ENCODE data around the gene ZNF892. TPM values are rescaled to one million over a fixed set of nuclear protein-coding genes. Genes with fewer than 3 reads are reported as not detected.

Gene ZNF892
- total RNA-seq, 1 donor from 2014 or later: 1.4 TPM

GRCh38 chr2:95206096-95206495, 1.2 kb upstream of the ZNF892 start:
- no peaks in the 10 kb centered on the region for H3K4me1 ChIP-seq
- H3K9me3 ChIP-seq: peaks cover 1 to 13% of the 10 kb centered on the region in 2 donors
- peak overlapping the region; percentile 52 to 89 for H3K4me3 ChIP-seq
- DNase-seq (ENCODE audit: low spot score in 2 of 2): no peak
- no peaks in the 10 kb centered on the region for H3K27me3 ChIP-seq
- TF ChIP-seq, protein P1, sequence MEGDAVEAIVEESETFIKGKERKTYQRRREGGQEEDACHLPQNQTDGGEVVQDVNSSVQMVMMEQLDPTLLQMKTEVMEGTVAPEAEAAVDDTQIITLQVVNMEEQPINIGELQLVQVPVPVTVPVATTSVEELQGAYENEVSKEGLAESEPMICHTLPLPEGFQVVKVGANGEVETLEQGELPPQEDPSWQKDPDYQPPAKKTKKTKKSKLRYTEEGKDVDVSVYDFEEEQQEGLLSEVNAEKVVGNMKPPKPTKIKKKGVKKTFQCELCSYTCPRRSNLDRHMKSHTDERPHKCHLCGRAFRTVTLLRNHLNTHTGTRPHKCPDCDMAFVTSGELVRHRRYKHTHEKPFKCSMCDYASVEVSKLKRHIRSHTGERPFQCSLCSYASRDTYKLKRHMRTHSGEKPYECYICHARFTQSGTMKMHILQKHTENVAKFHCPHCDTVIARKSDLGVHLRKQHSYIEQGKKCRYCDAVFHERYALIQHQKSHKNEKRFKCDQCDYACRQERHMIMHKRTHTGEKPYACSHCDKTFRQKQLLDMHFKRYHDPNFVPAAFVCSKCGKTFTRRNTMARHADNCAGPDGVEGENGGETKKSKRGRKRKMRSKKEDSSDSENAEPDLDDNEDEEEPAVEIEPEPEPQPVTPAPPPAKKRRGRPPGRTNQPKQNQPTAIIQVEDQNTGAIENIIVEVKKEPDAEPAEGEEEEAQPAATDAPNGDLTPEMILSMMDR (IDR thresholded peaks at IDR 0.05): no peak
- H3K27ac ChIP-seq: no peak overlapping the region
- intact Hi-C loops (cut with DNase I): loop anchor here (2.0 kb wide), 2 partner anchors 13 to 41 kb away; partner anchors contain the start of gene ZNF2
- H3K36me3 ChIP-seq: peaks cover 0 to 13% of the 10 kb centered on the region in 2 donors

GRCh38 chr2:95208106-95208505, 785 bp downstream of the ZNF892 start:
- Histone ChIP-seq H3K27ac (peak overlapping the region in 1 of 2 donors; percentile 94), H3K4me1 (no peaks in the 10 kb centered on the region), H3K36me3 (peaks cover 17 to 34% of the 10 kb centered on the region in 2 donors), H3K9me3 (peaks cover 21 to 33% of the 10 kb centered on the region in 2 donors), H3K27me3 (no peaks in the 10 kb centered on the region), H3K4me3 (peak overlapping the region; percentile 52 to 89)
- TF ChIP-seq, protein P1 (IDR thresholded peaks at IDR 0.05): no peak
- DNase-seq (ENCODE audit: low spot score in 2 of 2): no peak
- intact Hi-C loops (cut with DNase I): no loop called here

- H3K9me3 ChIP-seq: peaks cover 87 to 97% of the 10 kb centered on the region in 2 donors
- DNase-seq (ENCODE audit: low spot score in 2 of 2): no peak
- H3K4me3 ChIP-seq: peak overlapping the region in 1 of 2 donors; percentile 16
- no peaks in the 10 kb centered on the region for H3K4me1 ChIP-seq
- intact Hi-C loops (cut with DNase I): no loop called here
- H3K27ac ChIP-seq: no peak overlapping the region
- peaks cover 64 to 95% of the 10 kb centered on the region in 2 donors for H3K36me3 ChIP-seq
- H3K27me3 ChIP-seq: no peaks in the 10 kb centered on the region
- TF ChIP-seq, protein P1 (IDR thresholded peaks at IDR 0.05): no peak
These were observed 7.8 kb downstream of the ZNF892 start for GRCh38 chr2:95215018-95215612.

DNA sequence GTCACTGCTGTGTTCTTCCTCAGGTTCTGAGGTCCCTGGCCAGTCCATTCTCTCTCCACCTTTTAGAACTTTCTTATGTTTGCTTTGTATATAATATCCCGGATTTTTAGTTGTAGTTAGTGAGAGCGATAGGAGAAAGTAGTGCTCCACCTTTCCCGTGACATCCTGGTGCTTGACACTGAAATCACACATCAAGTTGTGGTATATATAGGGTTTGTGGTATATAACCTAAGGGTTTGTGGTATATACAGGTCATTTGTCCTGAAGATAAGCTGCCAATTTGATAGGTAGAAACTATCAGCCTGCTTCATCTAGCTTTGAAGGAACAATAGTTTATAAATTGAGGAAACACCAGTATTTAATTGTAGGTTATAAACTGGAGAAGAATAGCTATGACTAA, 13.1 kb downstream of the ZNF892 start:
- Histone ChIP-seq H3K36me3 (peaks cover 23 to 63% of the 10 kb centered on the region in 2 donors), H3K4me3 (no peak overlapping the region), H3K27me3 (no peaks in the 10 kb centered on the region), H3K27ac (no peak overlapping the region), H3K4me1 (no peaks in the 10 kb centered on the region), H3K9me3 (peaks cover 77 to 99% of the 10 kb centered on the region in 2 donors)
- DNase-seq (ENCODE audit: low spot score in 2 of 2): no peak
- intact Hi-C loops (cut with DNase I): no loop called here
- TF ChIP-seq, protein P1 (IDR thresholded peaks at IDR 0.05): no peak

GRCh38 chr2:95225658-95226057, 18.3 kb downstream of the ZNF892 start:
- DNase-seq (ENCODE audit: low spot score in 2 of 2): no peak
- no peak overlapping the region for H3K27ac ChIP-seq
- no peaks in the 10 kb centered on the region for H3K27me3 ChIP-seq
- H3K36me3 ChIP-seq: peaks cover 0 to 16% of the 10 kb centered on the region in 2 donors
- H3K9me3 ChIP-seq: peaks cover 57 to 79% of the 10 kb centered on the region in 2 donors
- no peaks in the 10 kb centered on the region for H3K4me1 ChIP-seq
- intact Hi-C loops (cut with DNase I): no loop called here
- H3K4me3 ChIP-seq: no peak overlapping the region
- TF ChIP-seq, protein P1 (IDR thresholded peaks at IDR 0.05): no peak

Data from ascending aorta (tissue), 2 donors.